GM19463 (cell line): ENCODE data around the gene SLC2A9.
"Not testable (repeated sequence)": the region's sequence is repeated elsewhere in the genome, so short reads cannot be mapped to it uniquely, and the experiment has no call there.

Source experiments
- ATAC-seq: cut with Tn5 transposase; IDR thresholded peaks from one replicate; pipeline ENCODE4 v1.9.1; 2021; ENCODE audit warnings: mild to moderate bottlenecking, moderate library complexity; ENCODE audit not compliant: unreplicated experiment

The SLC2A9 gene

GRCh38 chr4:9999956-10000561 is 21.2 kb downstream of the SLC2A9 start:
- ATAC-seq = peak; percentile 41

DNA sequence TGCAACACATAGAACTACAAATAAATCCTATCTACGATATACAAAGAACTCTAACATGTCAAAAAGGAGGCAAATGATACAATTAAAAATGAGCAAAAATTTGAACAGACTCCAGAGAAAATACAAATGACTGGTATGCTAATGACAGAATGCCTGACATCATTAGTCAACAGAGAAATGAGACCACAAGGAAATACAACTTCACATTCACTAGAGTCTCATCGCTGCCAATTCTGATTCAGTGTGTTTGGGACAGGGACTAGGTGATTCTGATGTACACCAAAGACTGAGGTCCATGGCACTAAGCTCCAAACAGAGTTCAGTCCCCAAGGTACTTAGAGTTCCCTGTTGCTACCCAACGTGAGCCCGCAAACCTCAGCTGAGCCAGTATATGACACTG is 23.4 kb downstream of the SLC2A9 start:
- ATAC-seq = no peak

- no peak for ATAC-seq
Observed at GRCh38 chr4:9996319-9997110, 24.8 kb downstream of the SLC2A9 start.

DNA sequence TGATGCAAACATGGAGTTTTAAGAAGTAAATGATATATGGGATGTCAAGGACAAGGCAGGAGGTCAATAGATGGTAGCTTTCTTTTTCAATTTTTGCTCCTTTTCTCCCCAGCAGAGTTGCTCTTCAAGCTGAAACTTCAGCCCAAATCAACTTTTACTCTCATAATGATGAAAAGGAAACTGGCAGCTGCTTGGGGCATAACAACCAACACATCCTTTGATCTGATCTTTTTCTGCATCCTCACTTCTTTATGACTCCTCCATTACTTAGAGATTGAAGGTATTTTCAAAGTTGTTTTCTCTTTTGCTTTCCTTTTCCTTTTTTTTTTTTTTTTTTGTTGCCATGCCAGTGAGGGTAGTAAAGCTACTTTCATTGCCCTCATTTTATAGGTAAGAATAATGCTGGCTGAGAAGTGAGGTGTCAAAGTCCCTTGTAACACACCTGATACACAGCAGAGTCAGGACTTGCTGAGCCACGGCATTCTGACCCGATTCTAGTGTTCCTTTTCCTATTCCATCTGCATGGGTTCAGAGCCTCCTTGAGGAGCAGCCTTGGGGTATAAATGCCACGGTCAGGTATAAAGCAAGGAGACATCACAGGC is 26.9 kb downstream of the SLC2A9 start:
- ATAC-seq = peak; percentile 70

DNA sequence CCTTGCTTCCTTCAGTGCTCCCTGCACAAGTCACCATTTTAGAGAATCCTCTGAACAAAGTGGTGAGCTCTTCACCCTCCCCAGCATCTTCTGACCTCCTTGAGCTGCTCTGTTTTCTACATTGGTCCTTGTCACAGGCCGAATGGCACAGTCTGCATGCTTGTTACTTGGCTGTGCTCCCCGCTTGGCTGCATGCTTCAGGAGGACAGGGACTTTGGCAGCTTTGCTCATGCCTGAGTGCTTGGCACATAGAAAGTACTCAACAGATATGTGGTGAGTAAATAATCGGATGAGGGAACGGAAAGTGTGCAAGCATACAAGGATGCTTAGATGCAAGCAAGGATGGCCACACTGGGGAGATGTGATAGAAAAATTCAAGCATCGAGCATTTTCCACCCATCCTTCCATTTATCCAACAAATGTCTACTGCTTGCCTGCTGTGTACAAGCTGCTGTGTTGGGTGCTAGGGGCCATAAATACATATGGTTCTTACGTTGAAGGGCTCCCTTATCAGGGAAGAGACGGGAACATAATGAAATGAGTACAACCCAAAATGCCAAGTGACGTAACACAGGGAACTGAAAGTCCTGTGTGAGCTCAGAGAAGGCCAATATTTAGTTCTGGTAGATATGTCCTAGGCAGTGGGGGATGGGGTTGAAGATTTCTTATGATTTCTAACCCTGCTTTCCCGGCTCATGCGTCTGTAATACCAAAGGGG is 31.2 kb downstream of the SLC2A9 start:
- ATAC-seq = no peak

- no peak for ATAC-seq
Observed at GRCh38 chr4:9988933-9989332, 32.4 kb downstream of the SLC2A9 start.

DNA sequence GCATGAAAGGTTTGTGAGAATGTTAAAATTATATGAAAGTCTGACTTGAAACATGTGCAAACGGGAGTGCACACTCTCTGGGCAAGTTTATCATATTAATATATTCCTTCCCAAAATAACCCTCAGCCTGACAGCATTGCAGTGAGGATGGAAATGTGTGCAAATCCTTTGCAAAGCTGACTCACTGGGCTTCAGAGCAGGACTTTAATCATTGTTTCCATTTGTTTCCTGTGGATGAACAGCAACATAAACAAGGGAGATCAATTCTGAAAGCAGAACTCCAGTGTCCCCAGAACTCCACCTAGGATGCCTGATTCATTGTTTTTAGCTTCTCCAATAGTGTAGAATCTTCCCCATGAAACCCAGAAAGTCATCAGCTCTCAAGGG is 32.9 kb downstream of the SLC2A9 start:
- peak; percentile 11 for ATAC-seq

DNA sequence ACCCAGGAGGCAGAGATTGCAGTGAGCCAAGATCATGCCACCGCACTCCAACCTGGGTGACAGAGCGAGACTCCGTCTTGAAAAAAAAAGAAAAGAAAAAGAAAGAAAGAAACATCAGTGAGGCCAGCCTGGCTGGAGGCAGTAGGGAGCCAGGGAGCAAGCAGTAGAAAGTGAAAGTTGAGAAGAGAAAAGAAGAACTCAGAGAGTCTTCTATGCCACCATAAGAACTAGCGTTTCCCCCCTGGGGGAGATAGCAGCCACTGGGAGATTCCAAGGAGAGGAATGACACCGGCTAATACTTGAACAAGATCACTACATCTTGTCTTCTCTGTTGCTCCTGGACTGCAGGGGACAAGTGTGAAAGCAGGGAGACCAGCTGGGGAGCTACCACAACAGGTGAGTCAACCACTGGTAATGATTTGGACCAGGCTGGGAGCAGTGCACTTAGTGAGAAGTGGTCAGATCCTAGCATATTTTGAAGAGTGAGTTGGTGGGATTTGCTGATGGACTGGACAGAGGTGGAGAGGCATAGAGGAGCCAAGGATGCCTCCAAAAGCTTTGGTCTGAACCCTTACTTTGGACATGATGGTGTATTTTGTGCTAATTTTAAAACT is 33.4 kb downstream of the SLC2A9 start:
- peak; percentile 67 for ATAC-seq

- no peak for ATAC-seq
Observed at GRCh38 chr4:9984621-9985020, 36.7 kb downstream of the SLC2A9 start.

GRCh38 chr4:9983211-9983610 is 38.1 kb downstream of the SLC2A9 start:
- no peak for ATAC-seq

- not testable (repeated sequence) for ATAC-seq
Observed at GRCh38 chr4:9981899-9982298, 39.4 kb downstream of the SLC2A9 start.

- no peak for ATAC-seq
Observed at GRCh38 chr4:9980898-9981297, 40.4 kb downstream of the SLC2A9 start.

GRCh38 chr4:9979101-9979701 is 42.1 kb downstream of the SLC2A9 start:
- ATAC-seq = no peak

DNA sequence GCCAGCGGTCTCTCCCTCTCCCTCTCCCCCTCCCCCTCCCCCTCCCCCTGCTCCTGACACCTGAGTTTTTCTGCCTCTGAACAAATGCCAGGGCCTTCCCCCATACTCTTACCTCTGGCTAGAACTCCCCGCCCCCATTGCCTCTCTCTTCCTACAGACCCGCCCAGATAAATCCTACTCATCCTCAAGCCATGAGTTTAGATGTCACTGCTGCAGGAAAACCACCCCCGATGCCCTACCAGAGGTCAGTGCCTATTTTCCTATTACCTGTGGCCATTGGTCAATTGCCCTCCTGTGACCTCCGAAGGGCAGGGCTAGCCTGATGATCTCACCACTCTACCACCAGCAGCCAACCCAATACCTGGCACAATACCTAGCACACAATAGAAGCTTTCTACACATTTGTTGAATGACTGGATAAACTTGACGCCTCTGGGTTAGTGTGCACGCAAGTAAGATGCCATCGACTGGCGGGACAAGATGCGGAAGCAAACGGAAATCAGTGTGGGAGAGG is 43.7 kb downstream of the SLC2A9 start:
- ATAC-seq = no peak

GRCh38 chr4:9976781-9977180 is 44.5 kb downstream of the SLC2A9 start:
- no peak for ATAC-seq

DNA sequence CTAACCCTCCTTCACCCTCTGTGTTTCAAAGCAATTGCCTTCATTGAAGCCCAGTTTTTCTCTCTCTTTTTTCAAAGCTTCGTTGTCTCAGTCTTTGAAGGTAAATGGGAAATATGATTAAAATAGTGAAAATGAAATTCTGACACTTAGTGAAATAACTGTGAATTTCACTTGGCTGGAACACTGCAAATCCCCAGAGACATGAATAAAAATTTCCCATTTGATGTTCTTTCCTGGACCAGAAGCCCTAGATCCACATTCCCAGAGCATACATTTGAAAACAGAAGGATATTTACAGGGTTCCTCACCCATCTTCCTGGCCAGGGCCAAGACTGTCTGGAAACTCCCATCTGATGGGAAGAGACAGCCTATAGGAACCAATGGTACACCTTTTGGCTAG is 45.0 kb downstream of the SLC2A9 start:
- ATAC-seq = no peak

GRCh38 chr4:9971711-9972110 is 49.6 kb downstream of the SLC2A9 start:
- ATAC-seq = no peak

- ATAC-seq = peak; percentile 82
Observed at GRCh38 chr4:9970399-9971011, 50.8 kb downstream of the SLC2A9 start.

GRCh38 chr4:9969526-9970398 is 51.5 kb downstream of the SLC2A9 start:
- no peak for ATAC-seq
